WI38 (cell line): ENCODE measurements around the gene C19orf67.

ENCODE experiments used
- H3K4me3 ChIP-seq: 2 replicates; pipeline ENCODE4 v1.5.1; 2011; ENCODE audit warnings: low read depth, mild to moderate bottlenecking, control low read depth, low read length
- TF ChIP-seq, protein P1 (sequence below): IDR thresholded peaks from 2 replicates; pipeline ENCODE4 v1.5.1; 2012; ENCODE audit warnings: low read depth, mild to moderate bottlenecking, control low read depth, low read length

C19orf67 gene

DNA sequence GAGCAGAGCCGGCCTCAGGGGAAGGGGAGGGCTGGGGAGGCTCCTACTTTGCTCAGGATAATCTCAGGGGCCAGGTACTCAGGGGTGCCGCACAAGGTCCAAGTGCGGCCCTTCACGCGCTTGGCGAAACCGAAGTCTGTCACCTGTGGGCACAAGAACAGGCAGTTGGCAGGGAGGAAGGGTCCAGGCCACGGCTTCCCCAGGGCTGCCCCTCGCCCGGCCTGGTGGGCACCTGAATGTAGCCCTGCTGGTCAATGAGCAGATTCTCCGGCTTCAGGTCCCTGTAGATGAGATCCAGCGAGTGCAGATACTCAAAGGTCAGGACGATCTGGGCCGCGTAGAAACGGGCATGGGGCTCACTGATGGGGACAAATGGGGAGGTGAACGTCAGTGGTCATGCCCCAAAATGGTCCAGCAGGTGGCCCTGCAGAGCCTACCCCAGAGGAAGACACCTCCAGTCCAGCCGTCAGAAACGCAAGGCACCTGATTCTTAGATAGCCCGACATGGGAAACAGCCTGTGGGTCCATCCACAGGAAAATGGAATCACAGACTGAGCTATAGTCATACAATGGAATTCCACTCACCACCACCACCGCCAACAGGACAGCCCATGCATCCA is 12.1 kb upstream of the C19orf67 start:
- H3K4me3 ChIP-seq = no peak overlapping the region
- TF ChIP-seq, protein P1, sequence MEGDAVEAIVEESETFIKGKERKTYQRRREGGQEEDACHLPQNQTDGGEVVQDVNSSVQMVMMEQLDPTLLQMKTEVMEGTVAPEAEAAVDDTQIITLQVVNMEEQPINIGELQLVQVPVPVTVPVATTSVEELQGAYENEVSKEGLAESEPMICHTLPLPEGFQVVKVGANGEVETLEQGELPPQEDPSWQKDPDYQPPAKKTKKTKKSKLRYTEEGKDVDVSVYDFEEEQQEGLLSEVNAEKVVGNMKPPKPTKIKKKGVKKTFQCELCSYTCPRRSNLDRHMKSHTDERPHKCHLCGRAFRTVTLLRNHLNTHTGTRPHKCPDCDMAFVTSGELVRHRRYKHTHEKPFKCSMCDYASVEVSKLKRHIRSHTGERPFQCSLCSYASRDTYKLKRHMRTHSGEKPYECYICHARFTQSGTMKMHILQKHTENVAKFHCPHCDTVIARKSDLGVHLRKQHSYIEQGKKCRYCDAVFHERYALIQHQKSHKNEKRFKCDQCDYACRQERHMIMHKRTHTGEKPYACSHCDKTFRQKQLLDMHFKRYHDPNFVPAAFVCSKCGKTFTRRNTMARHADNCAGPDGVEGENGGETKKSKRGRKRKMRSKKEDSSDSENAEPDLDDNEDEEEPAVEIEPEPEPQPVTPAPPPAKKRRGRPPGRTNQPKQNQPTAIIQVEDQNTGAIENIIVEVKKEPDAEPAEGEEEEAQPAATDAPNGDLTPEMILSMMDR = no peak

DNA sequence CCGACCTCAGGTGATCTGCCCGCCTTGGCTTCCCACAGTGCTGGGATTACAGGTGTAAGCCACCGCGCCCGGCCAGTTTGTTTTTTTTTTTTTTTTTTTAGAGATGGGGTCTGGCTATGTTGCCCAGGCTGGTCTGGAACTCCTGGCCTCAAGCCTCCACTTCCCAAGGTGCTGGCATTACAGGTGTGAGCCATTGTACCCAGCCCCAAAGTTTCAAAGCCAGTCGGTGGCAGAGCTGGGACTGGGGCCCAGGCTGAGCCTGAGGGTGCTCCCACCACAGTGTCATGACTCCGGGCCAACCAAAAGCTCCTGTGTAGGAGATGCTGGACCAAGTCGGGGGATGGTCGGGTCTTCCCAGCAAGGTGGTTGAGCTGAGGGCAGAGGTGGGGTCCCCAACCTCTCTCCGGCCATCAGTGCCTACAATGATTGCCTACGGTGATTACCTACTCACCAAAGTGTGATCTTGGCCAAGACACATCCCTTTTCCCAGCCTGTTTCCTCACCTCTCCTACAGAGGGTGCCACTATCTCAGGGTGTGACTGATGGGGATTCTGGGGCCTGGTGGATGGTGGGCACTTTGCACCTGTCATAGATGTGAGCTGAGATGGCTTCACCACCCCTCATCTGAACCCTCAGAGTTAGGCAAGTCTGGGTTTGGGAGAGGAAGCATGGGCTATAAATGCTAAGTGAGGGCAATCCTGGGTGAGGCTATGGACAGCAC is 10.8 kb upstream of the C19orf67 start:
- H3K4me3 ChIP-seq = no peak overlapping the region
- TF ChIP-seq, protein P1 = no peak

DNA sequence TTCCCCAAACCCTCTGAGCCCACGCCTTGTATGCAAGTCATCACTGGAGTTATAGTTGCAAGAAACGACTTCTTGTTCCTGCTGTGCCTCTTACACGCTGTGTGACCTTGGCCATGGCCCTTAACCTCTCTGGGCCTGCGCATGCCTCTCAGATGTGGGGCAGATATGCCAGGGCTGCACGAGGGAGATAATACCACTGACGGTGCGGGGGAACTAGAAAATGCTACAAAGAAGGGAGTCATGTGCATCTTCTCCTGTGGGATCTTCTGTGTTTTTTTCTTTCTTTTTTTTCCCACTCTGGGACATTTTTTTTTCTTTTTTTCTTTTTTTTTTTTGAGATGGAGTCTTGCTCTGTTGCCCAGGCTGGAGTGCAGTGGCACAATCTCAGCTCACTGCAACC is 9.3 kb upstream of the C19orf67 start:
- TF ChIP-seq, protein P1 = no peak

DNA sequence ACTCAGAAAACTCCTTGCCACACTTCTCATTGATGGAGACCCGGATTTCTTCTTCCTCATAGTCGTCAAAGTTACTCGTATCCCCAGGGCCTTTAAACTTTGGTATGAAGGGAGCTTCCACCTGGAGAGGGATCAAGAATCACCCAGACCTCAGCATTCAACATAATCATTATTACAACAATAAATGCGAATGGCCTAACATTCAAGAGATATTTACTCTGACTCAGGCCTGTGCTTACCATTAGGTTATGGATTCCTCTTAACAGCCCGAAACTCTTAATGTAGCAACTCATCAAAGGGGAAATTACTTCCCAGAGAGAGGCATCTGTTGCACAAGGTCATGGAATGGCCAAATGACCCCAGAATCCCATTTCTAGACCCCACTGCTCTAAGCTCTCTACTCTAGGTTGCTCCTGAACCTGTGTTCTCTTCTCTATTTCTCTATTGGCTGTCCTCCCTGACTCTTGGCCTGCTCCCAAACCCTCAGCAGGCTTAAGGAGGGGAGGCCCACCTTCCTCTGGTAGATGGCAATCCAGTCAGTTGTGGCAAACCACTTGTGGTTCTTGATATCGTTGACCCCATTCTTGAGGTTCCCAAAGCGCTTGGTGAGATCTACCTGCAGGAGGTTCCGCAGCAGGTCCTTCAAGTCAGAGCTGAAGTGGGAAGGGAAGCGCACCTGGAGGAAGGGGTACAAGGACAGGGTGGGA is 7.7 kb upstream of the C19orf67 start:
- H3K4me3 ChIP-seq = no peak overlapping the region
- TF ChIP-seq, protein P1 = no peak

More for the DNA sequence above, 9.3 kb upstream of the C19orf67 start:
- H3K4me3 ChIP-seq = no peak overlapping the region

DNA sequence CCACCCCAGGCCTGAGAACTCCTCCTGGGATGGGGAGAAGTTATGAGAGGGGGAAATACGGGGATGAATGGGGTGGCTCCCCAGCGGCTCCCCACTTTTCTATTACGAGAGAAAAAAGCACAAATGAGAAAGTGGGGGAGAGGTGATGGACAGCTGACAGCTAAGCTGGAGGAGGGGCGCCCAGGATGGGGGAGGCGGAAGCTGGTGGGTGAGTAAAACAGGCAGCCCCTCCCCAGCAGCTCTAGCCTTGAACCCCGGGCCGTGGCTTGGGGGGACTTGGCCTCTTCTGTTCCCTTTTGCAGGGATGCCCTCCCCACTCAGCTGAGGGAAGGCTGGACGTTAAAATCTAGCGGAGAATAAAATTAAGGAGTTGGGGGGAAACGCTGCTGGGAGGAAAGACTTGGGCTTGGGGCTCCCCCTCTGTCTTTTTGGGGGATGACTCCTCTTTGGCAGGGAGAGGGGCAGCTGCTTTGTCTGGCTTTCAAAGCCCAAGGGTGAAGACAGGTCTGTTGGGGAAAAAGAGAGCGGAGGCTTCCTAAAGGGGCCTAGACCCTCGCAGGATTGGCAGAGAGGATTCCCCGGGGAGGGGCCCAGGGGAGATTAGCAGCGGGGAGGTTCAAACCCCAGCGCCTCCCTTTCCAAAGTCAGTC is 6.4 kb upstream of the C19orf67 start:
- TF ChIP-seq, protein P1 = no peak
- peak overlapping the region; percentile 60 for H3K4me3 ChIP-seq

DNA sequence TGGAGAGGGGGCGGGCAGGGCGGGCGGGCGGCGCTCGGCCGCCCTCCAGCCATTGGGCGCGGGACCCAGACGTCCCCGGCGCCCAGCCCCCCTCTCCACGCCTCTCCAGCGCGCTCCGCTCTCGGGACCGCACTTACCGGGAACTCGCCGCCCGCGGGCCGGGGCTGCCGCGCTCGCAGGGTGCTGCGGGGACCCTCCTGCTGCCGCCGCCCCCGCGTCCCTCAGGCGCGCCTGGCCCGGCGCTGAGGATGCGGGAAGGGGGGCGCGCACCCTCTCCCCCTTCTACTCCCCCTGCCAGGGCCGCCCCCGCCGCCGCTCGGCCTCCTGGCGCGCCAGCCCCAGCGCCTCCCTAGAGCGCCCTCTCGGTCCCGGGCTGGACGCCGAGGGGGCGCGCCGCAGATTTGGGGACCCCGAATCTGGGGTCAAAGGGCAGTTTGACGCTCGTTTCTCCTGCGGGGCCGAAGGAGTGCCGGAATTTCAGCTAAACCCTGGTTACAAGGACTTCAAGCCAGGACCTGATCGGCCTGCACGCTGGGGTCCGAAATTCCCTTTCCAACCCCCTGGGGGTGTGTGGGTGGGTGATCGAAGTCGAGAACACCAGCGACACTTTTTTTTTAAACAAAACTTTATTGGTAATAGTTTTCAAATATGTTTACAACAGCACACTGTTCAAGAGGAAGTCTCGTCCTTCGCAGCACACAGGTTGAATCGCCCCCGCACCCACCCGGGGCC is 5.7 kb upstream of the C19orf67 start:
- TF ChIP-seq, protein P1 = no peak
- peak overlapping the region; percentile 60 for H3K4me3 ChIP-seq
